NT2/D1 (cell line): ENCODE data around the gene FBXL13.

Experiments
- SUZ12 ChIP-seq: IDR thresholded peaks from 2 replicates; pipeline ENCODE4 v1.6.1; 2011; ENCODE audit not compliant: insufficient read length, insufficient read depth; ENCODE audit errors: extremely low read depth
- ZNF274 ChIP-seq: IDR thresholded peaks from 2 replicates; pipeline ENCODE4 v1.6.1; 2011; ENCODE audit warnings: mild to moderate bottlenecking, low read depth, low read length

DNA sequence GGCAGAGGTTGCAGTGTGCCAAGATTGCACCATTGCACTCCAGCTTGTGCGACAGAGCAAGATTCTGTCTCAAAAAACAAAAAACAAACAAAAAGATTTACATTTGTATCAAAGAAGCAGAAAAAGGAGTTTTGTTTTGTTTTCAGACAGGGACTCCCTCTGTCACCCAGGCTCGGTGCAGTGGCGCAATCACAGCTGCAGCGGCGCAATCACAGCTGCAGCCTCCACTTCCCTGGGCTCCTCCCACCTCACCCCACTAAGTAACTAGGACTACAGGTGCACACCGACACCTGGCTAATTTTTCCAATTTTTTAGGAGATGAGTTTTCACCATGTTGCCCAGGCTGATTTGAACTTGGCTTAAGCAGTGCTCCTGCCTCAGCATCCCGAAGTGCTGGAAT lies 2.2 kb upstream of the FBXL13 start:
- TF ChIP-seq ZNF274 (no peak), SUZ12 (no peak)
